ENCODE results near the gene GAS2L1. TPM values are rescaled to one million over a fixed set of nuclear protein-coding genes. Genes with fewer than 3 reads are reported as not detected.

GAS2L1 gene
- polyA plus RNA-seq, 1 donor from 2014 or later = 0.77 TPM

DNA sequence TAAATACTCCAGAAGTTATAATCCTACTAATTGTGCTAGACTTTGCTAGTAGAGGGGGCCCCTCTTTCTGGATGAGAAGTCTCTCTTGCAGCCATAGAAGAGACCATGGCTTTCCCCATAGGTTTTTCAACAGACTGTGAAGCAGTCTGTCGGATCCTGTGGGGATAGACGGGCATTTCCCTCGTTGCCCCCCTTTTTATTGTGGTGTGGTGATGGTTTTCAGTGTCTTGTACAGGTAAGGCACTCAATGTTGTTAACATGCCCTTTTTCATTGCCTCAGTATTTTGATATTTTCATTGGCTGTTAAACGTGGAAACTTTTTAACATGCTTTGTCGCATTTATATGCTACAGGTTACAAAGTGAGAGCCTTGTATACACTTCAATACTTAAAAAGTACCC lies 16.4 kb upstream of the GAS2L1 start:
- H3K27ac ChIP-seq (ENCODE audit: low read length) = no peak overlapping the region
- H2AFZ ChIP-seq (ENCODE audit: low read depth, low read length) = no peak overlapping the region
- H3K9me2 ChIP-seq (ENCODE audit: insufficient read depth, low read length) = no peaks in the 10 kb centered on the region
- no peaks in the 10 kb centered on the region for H3K27me3 ChIP-seq (ENCODE audit: insufficient read depth, low read depth, low read length)
- no peak overlapping the region for H3K4me3 ChIP-seq (ENCODE audit: low read length)
- no peak for TF ChIP-seq SMC3 (conservative IDR thresholded peaks at IDR 0.05; ENCODE audit: poor library complexity)
- TF ChIP-seq, protein P1, sequence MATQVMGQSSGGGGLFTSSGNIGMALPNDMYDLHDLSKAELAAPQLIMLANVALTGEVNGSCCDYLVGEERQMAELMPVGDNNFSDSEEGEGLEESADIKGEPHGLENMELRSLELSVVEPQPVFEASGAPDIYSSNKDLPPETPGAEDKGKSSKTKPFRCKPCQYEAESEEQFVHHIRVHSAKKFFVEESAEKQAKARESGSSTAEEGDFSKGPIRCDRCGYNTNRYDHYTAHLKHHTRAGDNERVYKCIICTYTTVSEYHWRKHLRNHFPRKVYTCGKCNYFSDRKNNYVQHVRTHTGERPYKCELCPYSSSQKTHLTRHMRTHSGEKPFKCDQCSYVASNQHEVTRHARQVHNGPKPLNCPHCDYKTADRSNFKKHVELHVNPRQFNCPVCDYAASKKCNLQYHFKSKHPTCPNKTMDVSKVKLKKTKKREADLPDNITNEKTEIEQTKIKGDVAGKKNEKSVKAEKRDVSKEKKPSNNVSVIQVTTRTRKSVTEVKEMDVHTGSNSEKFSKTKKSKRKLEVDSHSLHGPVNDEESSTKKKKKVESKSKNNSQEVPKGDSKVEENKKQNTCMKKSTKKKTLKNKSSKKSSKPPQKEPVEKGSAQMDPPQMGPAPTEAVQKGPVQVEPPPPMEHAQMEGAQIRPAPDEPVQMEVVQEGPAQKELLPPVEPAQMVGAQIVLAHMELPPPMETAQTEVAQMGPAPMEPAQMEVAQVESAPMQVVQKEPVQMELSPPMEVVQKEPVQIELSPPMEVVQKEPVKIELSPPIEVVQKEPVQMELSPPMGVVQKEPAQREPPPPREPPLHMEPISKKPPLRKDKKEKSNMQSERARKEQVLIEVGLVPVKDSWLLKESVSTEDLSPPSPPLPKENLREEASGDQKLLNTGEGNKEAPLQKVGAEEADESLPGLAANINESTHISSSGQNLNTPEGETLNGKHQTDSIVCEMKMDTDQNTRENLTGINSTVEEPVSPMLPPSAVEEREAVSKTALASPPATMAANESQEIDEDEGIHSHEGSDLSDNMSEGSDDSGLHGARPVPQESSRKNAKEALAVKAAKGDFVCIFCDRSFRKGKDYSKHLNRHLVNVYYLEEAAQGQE (IDR thresholded peaks at IDR 0.05; ENCODE audit: borderline replicate concordance) = no peak
- TF ChIP-seq POLR2AphosphoS5 (IDR thresholded peaks at IDR 0.05) = no peak
- no peak for TF ChIP-seq EZH2 (IDR thresholded peaks at IDR 0.05; ENCODE audit: borderline replicate concordance, insufficient read depth, low read length, poor library complexity, severe bottlenecking)
- no peak for TF ChIP-seq TAF1 (IDR thresholded peaks at IDR 0.05; ENCODE audit: low read depth)
- TF ChIP-seq MXI1 (conservative IDR thresholded peaks at IDR 0.05; ENCODE audit: poor library complexity, severe bottlenecking) = no peak
- TF ChIP-seq EP300 (conservative IDR thresholded peaks at IDR 0.05; ENCODE audit: poor library complexity, severe bottlenecking) = no peak
- no peak for TF ChIP-seq RAD21 (conservative IDR thresholded peaks at IDR 0.05)
- no peaks in the 10 kb centered on the region for H3F3A ChIP-seq (ENCODE audit: insufficient read depth, low read length, poor library complexity, severe bottlenecking)
- no peaks in the 10 kb centered on the region for H3K9me3 ChIP-seq (ENCODE audit: low read length)
- H3K9ac ChIP-seq (ENCODE audit: low read length) = no peak overlapping the region
- no peak overlapping the region for H3K4me2 ChIP-seq (ENCODE audit: low read length)
- peaks cover 5% of the 10 kb centered on the region for H4K20me1 ChIP-seq (ENCODE audit: insufficient read depth)
- H3K79me2 ChIP-seq (replicated peaks; ENCODE audit: insufficient read depth, low read length) = peaks cover 14% of the 10 kb centered on the region
- peaks cover 14% of the 10 kb centered on the region for H3K36me3 ChIP-seq (ENCODE audit: insufficient read depth, low read length)

DNA sequence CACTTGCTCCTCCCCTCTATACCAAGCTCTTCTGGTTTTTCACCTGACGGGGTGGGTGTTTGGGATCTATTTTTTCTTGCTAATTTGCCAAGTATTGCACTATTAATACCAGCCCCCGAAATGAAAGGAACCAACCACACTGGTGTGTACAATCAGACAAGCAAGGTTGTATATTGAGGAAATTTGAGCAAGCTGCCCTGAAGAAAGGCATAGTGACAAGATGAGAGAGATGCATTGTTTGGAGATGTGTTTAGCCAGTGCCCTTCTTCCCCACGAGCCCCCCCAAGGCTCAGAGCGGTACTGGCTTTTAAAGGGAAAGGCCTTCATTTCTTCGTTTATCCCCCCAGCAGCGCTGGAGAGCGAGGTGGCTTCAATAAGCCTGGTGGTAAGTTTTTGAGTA lies 15.2 kb upstream of the GAS2L1 start:
- H3K27me3 ChIP-seq (ENCODE audit: insufficient read depth, low read depth, low read length) = no peaks in the 10 kb centered on the region
- no peaks in the 10 kb centered on the region for H3K9me2 ChIP-seq (ENCODE audit: insufficient read depth, low read length)
- H2AFZ ChIP-seq (ENCODE audit: low read depth, low read length) = no peak overlapping the region
- H3K4me3 ChIP-seq (ENCODE audit: low read length) = no peak overlapping the region
- no peak overlapping the region for H3K9ac ChIP-seq (ENCODE audit: low read length)
- peaks cover 23% of the 10 kb centered on the region for H3K36me3 ChIP-seq (ENCODE audit: insufficient read depth, low read length)
- no peak overlapping the region for H3K27ac ChIP-seq (ENCODE audit: low read length)
- TF ChIP-seq RAD21 (conservative IDR thresholded peaks at IDR 0.05) (no peak), MXI1 (conservative IDR thresholded peaks at IDR 0.05; ENCODE audit: poor library complexity, severe bottlenecking) (no peak), POLR2AphosphoS5 (IDR thresholded peaks at IDR 0.05) (no peak), SMC3 (conservative IDR thresholded peaks at IDR 0.05; ENCODE audit: poor library complexity) (no peak), TAF1 (IDR thresholded peaks at IDR 0.05; ENCODE audit: low read depth) (no peak), EP300 (conservative IDR thresholded peaks at IDR 0.05; ENCODE audit: poor library complexity, severe bottlenecking) (no peak), EZH2 (IDR thresholded peaks at IDR 0.05; ENCODE audit: borderline replicate concordance, insufficient read depth, low read length, poor library complexity, severe bottlenecking) (no peak)
- TF ChIP-seq, protein P1 (IDR thresholded peaks at IDR 0.05; ENCODE audit: borderline replicate concordance) = no peak
- TF ChIP-seq, protein P2, sequence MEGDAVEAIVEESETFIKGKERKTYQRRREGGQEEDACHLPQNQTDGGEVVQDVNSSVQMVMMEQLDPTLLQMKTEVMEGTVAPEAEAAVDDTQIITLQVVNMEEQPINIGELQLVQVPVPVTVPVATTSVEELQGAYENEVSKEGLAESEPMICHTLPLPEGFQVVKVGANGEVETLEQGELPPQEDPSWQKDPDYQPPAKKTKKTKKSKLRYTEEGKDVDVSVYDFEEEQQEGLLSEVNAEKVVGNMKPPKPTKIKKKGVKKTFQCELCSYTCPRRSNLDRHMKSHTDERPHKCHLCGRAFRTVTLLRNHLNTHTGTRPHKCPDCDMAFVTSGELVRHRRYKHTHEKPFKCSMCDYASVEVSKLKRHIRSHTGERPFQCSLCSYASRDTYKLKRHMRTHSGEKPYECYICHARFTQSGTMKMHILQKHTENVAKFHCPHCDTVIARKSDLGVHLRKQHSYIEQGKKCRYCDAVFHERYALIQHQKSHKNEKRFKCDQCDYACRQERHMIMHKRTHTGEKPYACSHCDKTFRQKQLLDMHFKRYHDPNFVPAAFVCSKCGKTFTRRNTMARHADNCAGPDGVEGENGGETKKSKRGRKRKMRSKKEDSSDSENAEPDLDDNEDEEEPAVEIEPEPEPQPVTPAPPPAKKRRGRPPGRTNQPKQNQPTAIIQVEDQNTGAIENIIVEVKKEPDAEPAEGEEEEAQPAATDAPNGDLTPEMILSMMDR (IDR thresholded peaks at IDR 0.05; ENCODE audit: poor library complexity, severe bottlenecking) = no peak
- H3K4me2 ChIP-seq (ENCODE audit: low read length) = no peak overlapping the region
- H3K9me3 ChIP-seq (ENCODE audit: low read length) = no peaks in the 10 kb centered on the region
- no peaks in the 10 kb centered on the region for H3F3A ChIP-seq (ENCODE audit: insufficient read depth, low read length, poor library complexity, severe bottlenecking)
- H4K20me1 ChIP-seq (ENCODE audit: insufficient read depth) = peaks cover 5% of the 10 kb centered on the region
- H3K79me2 ChIP-seq (replicated peaks; ENCODE audit: insufficient read depth, low read length) = peaks cover 14% of the 10 kb centered on the region
